SIG-M5 (cell line): ENCODE measurements around the gene CSPG4.
"Not testable (repeated sequence)": the region's sequence is repeated elsewhere in the genome, so short reads cannot be mapped to it uniquely, and the experiment has no call there.

Source experiments
- DNase-seq: peaks from one replicate; lab custom pipeline; 2025; lab: John Stamatoyannopoulos, UW

The CSPG4 gene

DNA sequence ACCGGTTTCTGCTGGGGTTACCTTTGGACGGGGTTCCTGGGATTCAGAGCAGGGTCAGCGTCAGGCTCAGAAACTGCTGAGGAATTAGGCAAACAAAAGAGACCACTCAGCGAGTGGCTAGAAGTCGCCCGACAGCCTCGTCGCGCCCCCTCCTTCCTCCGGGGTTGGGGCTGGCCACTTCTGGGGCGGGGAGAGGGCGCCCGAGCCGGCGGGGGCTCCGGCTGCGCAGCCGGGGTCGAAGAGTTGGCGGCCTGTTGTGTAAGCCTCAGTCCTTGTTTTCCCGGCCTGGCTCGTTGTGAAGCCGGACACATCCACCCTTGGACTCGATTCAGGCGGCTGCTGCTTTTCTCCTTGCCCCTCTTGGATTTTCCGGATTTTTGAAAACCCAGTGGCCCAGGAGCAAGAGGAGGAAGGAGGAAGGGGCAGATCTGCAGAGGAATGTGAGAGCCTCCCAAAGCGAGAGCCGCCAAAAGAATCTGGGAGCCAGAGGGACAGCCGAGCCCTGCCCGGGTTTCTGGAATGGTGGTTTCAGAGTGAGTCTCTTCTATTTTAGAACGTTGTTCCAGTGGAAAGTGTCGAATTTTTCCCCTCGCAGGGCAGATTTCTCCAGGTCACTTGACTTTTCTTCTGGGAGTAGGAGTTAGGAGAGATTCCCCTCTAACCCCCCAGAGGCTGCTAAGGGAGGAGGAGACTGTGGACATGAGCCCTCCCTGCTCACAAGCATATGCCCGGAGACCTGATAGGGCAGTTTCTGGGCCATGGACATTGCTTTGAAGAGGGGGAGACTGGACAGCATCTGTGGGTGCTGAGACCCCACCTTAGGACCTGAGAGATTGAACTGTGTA lies 64.3 kb downstream of the CSPG4 start:
- DNase-seq, result no peak

DNA sequence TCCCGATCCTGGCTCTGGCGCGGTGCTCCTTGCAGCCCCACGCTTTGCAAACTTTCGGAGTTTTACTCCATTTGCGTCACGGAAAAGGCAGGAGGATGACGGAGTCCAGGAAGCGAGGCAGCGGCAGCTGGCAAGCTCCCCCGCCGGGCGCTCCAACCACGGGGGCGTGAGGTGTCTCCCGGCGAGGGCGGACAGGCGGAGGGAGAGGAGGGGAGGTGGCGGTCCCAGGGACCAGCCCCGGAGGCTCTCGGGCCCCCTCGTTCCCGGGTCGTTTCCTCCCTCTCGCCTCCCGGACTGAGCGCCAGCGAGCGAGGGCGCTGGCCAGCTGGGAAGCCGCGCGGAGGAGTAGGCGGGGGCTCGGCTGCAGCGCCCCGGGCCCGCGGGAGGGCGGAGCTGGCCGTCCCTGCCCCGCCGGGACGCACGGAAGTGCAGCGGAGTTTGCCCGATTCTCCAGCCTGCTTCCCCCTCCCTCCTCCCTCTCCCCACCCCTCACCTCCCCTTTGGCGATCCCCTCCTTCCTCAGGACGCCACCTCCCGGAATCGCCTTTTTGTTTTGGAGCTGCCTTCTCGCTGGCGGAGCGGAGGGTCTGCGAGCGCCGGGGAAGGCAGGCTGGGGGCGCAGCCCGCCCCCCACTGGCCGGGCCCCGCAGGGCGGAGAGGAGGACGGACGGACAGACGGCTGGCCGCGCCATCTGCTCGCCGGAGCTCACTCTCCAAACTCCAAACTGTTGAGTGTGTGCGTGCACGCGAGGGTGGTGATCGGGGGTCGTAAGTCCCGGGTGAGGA lies 65.1 kb downstream of the CSPG4 start, which contains the start of gene SNX33:
SNX33 (plus strand) TSS at position 543 of the 786 bp plus-strand sequence. CDS start 1,191 bp downstream, outside the sequence.
- DNase-seq, result no peak

DNA sequence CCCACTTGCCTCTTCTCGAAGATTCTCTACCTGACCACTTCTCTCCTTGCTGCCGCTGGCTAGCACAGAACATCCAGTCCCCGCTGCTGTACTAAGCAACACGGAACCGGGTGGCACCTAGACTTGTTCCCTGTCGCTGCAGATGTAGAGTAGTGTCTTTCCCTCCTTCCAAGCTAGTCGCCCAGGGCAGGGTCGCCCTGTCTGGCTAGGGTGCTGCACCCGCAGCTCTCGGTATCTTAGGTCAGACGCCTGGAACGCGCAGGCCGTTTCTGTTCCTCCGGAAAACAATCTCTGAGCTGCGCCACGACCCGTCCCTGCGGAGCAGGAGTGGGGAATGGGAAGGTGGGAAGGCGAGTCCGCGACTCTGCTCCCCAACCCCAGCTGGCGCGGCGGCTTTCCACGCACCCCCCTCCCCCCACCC lies 65.7 kb downstream of the CSPG4 start:
- DNase-seq, result no peak

DNA sequence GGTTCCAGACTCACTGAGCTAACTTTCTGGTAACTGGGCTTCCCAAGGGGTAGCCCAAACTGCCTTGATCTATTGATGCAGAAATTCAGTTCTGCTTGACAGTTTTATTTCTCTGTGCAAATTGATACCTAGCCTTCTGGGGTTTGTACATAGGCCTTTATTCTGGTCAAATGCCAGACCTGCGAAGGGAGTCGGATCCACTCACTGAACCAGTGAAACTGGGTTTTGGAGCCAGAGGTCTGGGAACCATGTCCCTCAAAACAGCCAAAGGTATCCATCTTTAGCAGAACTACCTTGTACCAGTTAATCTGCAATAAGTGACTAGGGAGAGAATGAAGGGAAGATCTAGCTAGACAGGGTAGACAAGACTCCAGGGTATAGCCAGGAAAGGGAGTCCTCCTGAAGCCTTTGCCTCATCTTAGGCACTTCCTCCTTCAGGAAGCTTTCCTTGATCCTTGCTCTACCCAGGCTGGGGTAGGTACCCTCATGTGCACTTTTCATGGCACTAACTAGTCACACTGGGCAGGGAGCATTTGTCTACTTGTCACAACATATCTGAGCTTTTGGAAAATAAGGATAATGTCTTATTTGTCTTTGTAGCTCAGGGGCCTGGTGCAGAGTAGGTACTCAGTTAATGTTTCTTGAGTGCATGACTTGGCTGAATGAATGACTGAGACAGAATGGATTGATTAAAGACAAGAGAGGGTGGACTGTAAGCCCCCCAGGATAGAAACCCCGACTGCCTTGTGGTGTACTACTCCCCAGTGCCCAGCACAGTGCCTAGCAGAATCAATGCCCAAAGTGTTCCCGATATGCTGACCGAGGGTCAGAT lies 66.3 kb downstream of the CSPG4 start:
- no peak for DNase-seq

DNA sequence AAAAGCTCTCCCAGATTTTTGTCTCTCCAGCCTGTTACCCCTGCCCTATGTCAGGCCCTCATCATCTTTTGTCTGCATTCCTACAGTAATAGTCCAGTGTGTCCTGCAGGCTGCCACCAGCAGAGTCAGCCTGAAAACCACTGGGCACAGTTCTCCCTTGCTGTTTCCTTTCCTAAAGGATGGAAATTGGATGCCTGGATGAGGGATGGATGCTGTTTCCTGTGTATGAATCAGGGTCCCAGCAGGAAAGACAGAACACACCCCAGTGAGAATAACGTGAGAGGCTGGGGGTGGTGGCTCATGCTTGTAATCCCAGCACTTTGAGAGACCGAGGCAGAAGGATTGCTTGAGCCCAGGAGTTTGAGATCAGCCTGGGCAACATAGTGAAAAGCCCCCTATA lies 68.3 kb downstream of the CSPG4 start:
- no peak for DNase-seq

DNA sequence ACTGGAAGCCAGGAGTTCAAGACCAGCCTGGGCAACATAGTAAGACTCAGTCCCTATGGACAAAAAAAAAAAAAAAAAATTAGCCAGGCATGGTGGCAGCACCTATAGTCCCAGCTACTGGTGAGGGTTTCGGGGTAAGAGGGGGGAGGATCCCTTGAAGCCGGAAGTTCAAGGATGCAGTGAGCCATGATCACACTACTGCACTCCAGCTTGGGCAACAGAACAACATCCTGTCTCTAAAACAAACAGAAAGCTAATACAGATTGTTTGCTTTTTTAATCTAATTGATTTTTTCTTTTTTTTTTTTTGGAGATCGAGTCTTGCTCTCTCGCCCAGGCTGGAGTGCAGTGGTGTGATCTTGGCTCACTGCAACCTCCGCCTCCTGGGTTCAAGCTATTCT lies 71.0 kb downstream of the CSPG4 start:
- DNase-seq, result no peak

DNA sequence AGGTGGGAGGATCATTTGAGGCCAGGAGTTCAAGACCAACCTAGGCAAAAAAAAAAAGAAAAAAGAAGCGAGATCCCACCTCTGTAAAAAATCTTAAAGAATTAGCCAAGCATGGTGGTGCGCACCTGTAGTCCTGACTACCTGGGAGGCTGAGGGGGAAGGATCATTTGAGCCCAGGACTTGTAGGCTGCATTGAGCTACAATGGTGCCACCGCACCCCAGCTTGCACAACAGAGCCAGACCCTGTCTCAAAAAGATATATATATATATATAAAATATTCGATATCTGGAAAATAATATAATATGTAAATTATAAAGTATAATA lies 71.5 kb downstream of the CSPG4 start:
- no peak for DNase-seq

DNA sequence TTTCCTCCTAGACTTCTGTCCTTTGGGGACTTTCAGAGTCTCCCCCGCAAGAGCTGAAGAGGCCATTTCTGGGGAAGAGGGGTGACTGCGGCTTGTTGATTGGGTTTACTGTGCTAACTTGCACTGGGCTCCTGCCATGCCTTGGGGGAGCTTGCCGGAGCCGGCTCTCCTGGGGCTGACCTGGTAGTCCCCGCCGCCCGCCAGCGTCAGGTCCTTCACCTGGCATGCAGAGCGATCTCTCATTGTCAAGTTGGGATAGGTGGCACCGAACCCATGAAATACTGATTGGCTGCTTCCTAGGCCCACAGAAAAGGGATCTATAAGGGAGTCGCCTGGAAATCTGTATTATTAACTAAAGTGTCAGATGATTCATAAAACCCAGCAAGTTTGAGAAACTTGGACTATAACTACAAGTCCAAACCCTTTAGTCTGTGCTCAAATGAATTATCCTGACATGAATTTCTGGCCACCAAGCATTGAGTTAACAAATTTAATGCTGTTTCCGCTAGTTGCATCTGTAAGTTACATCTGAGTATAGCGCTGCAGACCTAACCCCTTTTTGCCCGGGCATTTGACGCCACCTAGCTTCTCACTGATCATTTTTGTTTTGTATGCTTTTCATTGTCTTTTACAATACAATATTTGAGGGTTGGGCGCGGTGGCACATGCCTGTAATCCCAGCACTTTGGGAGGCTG lies 72.0 kb downstream of the CSPG4 start:
- DNase-seq, result no peak

DNA sequence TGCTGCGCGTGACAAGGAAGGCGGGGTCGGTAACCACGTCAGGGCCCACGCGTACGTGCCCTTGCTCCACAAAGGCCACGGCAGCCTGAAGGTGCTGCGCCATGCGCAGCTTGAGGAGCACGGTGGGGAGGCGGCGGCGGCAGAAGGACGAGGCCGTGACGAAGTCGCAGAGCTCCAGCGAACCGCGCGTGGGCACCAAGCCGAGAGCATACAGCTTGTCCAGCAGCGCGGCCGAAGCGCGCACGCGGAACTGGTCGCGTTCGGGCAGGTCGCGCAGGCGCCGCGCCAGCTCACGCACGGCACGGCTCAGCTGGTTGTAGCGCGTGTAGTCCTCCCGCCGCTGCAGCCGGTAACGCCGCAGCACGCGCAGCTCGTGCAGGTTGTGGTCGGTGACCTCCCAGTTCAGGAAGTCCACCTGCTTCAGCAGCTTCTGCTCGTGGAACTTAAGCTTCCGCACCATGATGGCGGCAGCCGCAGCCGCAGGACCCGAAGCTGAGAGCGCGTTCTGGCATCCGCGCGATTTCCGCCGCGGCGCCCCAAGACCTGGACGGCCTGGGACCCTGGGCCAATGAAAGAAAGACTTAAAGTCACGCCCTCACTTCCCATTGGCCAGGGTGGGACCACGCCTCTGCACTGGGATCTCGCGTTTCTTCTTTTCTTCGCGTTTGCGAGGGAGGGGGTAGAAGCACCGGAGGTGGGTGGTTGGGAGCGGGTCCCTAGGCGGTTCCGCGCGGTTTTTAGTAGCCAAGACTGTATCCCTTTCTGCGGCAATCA lies 72.8 kb downstream of the CSPG4 start, which contains the start of gene IMP3:
IMP3 (minus strand) TSS at position 516 of the 774 bp plus-strand sequence; CDS start at position 460, 56 bp downstream.
- peak; percentile 75 for DNase-seq

DNA sequence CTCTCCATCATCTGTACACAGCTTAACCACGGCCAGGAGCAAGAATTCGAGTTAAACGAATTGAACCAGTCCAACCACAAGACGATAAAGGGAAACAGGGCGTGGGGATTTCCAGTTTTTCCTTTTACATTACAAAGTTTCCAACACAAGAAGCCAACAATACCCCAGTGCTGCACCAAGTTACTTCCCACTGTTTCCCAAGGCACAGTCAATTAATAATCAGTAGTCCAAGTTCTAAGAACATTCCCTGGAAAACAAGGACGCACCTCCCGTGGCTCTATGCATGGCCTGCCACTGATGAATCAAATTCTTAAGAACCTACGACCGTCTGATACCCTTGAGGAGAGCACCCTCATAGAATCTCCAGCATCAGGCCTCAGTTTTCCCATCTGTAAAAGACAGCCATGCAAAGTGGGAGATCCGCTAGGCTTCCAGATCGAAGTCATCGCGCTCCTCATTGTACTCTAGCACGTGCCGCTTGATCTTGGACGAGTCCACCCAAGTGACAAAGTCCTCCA lies 73.4 kb downstream of the CSPG4 start:
- no peak for DNase-seq

DNA sequence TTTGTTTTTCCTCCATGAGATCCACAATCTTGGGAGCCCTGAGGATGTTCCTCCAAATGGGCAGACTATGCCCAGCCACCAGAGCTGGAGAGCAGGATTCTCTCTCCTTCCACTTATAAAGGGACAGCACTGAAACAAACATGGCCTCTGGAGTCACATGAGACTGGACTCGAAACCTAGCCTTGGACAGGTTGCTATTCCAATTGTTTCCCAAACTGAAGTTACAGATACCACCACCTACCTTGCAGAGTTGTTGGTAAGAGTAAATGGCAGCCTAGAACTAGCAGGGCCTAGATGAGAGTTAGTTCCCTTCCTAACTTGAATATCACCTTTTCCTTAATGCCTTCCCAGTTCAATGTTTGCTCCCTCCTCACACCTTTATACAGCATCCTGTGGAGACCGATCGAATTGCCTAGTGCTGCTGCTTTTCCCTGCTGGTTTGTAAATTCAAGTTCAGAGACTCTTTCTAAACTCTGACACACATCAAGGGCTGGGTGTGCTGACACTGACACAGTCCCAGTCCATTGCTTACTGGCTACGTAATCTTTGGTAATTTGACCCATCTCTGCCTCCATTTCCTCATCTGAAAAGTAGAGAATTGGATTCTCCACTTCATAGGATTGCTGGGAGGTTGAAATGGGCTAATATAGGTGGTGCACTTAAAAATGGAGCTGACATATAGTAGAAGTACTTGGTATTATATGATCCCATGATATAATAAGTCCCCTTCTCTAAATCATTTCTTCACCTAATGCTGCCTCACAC lies 75.2 kb downstream of the CSPG4 start:
- DNase-seq, result no peak

DNA sequence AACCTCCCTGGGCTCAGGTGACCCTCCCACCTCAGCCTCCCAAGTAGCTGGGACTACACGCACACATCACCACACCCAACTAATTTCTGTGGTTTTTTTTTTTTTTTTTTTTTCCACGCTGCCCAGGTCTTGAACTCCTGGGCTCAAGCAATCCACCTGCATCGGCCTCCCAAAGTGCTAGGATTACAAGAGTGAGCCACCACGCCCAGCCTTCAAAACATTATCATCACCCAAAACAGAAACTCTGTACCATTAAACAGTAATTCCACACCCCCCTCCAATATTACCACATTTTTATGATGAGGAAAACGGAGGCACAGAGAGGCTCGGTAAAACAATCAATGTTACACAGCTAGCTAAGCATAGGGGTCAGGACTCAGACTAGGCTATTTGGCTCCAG lies 76.6 kb downstream of the CSPG4 start:
- DNase-seq, result no peak

DNA sequence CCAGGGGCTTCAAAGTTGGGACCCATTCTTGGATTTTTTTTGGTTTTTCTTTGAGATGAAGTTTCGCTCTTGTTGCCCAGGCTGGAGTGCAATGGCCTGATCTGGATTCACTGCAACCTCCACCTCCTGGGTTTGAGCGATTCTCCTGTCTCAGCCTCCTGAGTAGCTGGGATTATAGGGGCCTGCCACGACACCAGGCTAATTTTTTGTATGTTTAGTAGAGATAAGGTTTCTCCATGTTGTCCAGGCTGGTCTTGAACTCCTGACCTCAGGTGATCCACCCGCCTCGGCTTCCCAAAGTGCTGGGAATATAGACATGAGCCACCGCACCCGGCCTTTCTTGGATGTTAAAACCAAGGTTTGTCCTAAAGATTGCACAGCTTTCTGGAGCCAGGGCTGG lies 78.7 kb downstream of the CSPG4 start:
- not testable (repeated sequence) for DNase-seq

DNA sequence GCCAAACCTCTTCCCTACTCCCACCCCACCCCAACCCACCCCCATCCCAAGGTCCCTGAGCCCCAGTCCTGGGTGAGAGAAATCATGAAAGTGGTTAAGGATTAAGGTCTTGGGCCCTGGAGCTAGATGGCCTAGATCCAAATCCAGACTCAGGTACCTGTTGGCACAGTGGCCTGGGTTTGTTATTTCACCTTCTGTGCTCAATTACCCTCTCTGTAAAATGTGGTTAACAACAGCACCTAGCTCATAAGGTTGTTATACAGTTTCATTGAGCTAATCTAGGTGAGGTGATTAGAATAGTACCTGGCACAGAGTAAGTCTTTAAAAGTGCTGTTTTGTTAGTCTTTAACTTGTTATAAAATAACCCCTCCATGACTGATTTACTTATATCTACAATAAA lies 80.7 kb downstream of the CSPG4 start:
- no peak for DNase-seq

DNA sequence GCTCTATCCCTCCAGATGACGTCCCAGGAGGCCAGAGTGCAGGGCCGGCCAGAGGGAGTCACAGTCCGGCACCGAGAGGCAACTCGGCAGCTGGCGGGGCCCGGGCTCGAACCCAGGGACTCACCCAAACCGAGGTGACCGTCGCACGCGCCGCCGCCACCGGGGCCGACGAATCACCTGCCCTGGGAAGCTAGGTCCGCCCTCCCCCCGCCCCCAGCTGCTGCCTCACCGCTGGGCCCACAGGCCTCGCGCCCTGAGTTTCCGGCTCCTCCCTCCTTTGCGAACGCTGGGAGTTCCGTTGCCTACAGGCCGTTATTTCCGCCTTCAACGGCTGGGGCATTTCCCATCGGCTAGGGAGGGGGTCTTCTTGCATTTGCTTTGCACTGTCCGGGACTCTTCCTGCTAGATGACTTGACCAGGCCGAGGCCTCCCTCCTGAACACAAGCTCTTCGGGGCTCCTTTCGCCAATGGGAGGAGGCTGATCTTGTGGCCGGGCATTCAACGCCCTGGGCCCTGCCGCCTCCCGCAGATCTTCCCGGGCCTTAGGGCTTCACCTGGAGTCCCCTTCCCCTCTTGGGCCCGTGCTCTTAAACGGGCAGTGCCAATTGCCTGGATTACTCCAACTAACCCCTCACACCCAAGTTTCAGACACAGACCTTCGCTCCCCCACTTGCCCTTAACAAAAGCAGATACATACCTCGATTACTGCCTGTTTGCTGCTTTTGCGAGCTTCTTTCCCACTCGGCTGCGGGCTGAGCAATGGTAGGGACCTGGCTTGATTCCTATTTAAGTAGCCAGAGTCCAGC lies 86.9 kb downstream of the CSPG4 start, which contains the start of gene SNUPN:
SNUPN (minus strand) TSS at position 184 of the 806 bp plus-strand sequence. CDS start 4,674 bp downstream, outside the sequence.
- peak; percentile 79 for DNase-seq
